Neural progenitor cell (in vitro differentiated cells): Measurements from ENCODE around the gene KCNA10. TPM values are rescaled to one million over a fixed set of nuclear protein-coding genes. Genes with fewer than 3 reads are reported as not detected.

Source experiments
- DNase-seq: peaks from one replicate; pipeline ENCODE4 v3.0.0-alpha.2; 2016; ENCODE audit warnings: low spot score
- H2AFZ ChIP-seq: fragments of 200-600 bp; sonication (generic); replicated peaks from 2 replicates; pipeline ENCODE4 v1.6.1; 2016; ENCODE audit warnings: antibody characterized with exemption
- H3F3A ChIP-seq: fragments of 200-600 bp; sonication (generic); 2 replicates; pipeline ENCODE4 v1.6.1; 2016; ENCODE audit warnings: antibody characterized with exemption, low read depth
- H3K27ac ChIP-seq: fragments of 200-600 bp; sonication (generic); 2 replicates; pipeline ENCODE4 v1.5.1; 2016; ENCODE audit warnings: mild to moderate bottlenecking
- H3K27me3 ChIP-seq: fragments of 200-600 bp; sonication (generic); 2 replicates; pipeline ENCODE4 v1.6.1; 2016; ENCODE audit warnings: mild to moderate bottlenecking, moderate library complexity
- H3K36me3 ChIP-seq: fragments of 200-600 bp; sonication (generic); 2 replicates; pipeline ENCODE4 v1.5.1; 2016
- H3K4me1 ChIP-seq: fragments of 200-600 bp; sonication (generic); 2 replicates; pipeline ENCODE4 v1.6.1; 2016; ENCODE audit warnings: mixed run types
- H3K4me2 ChIP-seq: fragments of 200-600 bp; sonication (generic); 2 replicates; pipeline ENCODE4 v1.6.1; 2016
- H3K4me3 ChIP-seq: fragments of 200-600 bp; sonication (generic); 2 replicates; pipeline ENCODE4 v1.5.1; 2016
- H3K79me2 ChIP-seq: fragments of 200-600 bp; sonication (generic); 2 replicates; pipeline ENCODE4 v1.6.1; 2016; ENCODE audit warnings: low read depth
- H3K9ac ChIP-seq: fragments of 200-600 bp; sonication (generic); 2 replicates; pipeline ENCODE4 v1.6.1; 2016
- H3K9me3 ChIP-seq: fragments of 200-600 bp; sonication (generic); 2 replicates; pipeline ENCODE4 v1.5.1; 2016; ENCODE audit warnings: low read depth
- H4K20me1 ChIP-seq: fragments of 200-600 bp; sonication (generic); 2 replicates; pipeline ENCODE4 v1.6.1; 2016; ENCODE audit warnings: low read depth
- H3K27ac Mint-ChIP-seq: 3 replicates; pipeline ENCODE4 v1.8.0; 2021; ENCODE audit warnings: mixed read lengths
- H3K27me3 Mint-ChIP-seq: 2 replicates; pipeline ENCODE4 v1.8.0; 2022; ENCODE audit warnings: low read depth, mild to moderate bottlenecking, inconsistent platforms, moderate library complexity, mixed read lengths; ENCODE audit not compliant: insufficient read depth
- H3K36me3 Mint-ChIP-seq: 3 replicates; pipeline ENCODE4 v1.8.0; 2021; ENCODE audit warnings: mixed read lengths
- H3K4me1 Mint-ChIP-seq: 3 replicates; pipeline ENCODE4 v1.8.0; 2021; ENCODE audit warnings: mixed read lengths
- H3K4me3 Mint-ChIP-seq: 3 replicates; pipeline ENCODE4 v1.8.0; 2021; ENCODE audit warnings: mild to moderate bottlenecking, moderate library complexity, mixed read lengths
- H3K9me3 Mint-ChIP-seq: 3 replicates; pipeline ENCODE4 v1.8.0; 2020; ENCODE audit warnings: mixed read lengths
- EZH2 ChIP-seq: fragments of 200-600 bp; sonication (generic); IDR thresholded peaks from 2 replicates; pipeline ENCODE4 v1.6.1; 2017; ENCODE audit warnings: antibody characterized with exemption, mild to moderate bottlenecking, moderate library complexity
- EZH2phosphoT487 ChIP-seq: fragments of 200-600 bp; sonication (generic); IDR thresholded peaks from 2 replicates; pipeline ENCODE4 v1.6.1; 2017; ENCODE audit warnings: antibody characterized with exemption
- total RNA-seq: library from RNA; depleted of rRNA; stranded (reverse); fragments of >200 nt; gene quantifications from 2 replicates; pipeline ENCODE4 v1.2.3, GENCODE V29; 2015; ENCODE audit warnings: low replicate concordance
- TF ChIP-seq, protein P1 (sequence below): fragments of 200-600 bp; sonication (generic); IDR thresholded peaks from 2 replicates; pipeline ENCODE4 v1.5.1; 2017; ENCODE audit warnings: antibody characterized with exemption, mild to moderate bottlenecking

KCNA10 gene
- total RNA-seq, 1 donor from 2014 or later, result not detected

DNA sequence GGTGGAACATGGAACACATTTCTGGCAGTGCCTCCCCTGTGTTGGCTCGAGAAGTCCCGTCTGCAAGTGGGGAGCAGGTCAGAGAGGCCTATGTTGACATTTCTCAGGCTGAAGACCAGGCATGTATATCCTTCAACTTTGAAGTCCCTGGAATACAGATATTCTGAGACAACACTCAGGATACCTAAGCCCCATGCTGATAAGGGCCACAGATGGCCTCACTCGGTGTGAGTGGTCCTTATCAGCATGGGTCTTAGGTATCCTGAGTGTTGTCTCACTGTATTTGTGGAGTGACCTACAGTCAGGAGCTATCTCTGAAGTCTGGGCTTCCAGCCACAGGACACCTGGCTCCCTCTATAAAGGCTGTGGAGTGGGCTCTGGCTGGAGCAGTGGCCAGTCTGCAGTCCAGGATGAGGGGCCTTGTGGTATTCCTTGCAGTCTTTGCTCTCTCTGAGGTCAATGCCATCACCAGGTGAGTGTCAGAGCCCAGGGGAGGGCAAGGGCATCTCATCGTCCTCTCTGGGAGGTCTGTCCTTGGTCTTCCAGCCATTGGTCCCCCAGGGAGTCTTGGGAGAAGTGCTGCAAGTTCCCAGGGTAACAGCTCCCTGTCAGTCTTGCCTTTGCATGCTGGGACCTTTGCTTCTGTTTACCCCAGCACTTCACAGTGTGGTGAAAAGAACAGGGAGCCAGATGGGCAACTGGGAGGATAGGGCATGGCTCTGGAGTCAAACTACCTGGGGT is 38.4 kb downstream of the KCNA10 start:
- H3K27ac ChIP-seq, result no peak overlapping the region
- H3K4me2 ChIP-seq, result no peak overlapping the region
- H2AFZ ChIP-seq, result no peak overlapping the region
- H3K27me3 Mint-ChIP-seq, result peaks cover 12% of the 10 kb centered on the region
- no peaks in the 10 kb centered on the region for H3F3A ChIP-seq
- no peaks in the 10 kb centered on the region for H3K79me2 ChIP-seq
- no peak overlapping the region for H3K9ac ChIP-seq
- H3K4me1 Mint-ChIP-seq, result peaks cover 9% of the 10 kb centered on the region
- no peak overlapping the region for H3K4me3 Mint-ChIP-seq
- TF ChIP-seq, protein P1, sequence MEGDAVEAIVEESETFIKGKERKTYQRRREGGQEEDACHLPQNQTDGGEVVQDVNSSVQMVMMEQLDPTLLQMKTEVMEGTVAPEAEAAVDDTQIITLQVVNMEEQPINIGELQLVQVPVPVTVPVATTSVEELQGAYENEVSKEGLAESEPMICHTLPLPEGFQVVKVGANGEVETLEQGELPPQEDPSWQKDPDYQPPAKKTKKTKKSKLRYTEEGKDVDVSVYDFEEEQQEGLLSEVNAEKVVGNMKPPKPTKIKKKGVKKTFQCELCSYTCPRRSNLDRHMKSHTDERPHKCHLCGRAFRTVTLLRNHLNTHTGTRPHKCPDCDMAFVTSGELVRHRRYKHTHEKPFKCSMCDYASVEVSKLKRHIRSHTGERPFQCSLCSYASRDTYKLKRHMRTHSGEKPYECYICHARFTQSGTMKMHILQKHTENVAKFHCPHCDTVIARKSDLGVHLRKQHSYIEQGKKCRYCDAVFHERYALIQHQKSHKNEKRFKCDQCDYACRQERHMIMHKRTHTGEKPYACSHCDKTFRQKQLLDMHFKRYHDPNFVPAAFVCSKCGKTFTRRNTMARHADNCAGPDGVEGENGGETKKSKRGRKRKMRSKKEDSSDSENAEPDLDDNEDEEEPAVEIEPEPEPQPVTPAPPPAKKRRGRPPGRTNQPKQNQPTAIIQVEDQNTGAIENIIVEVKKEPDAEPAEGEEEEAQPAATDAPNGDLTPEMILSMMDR, result no peak
- TF ChIP-seq EZH2phosphoT487, result no peak
- TF ChIP-seq EZH2, result no peak
- no peaks in the 10 kb centered on the region for H3K9me3 ChIP-seq
- H3K4me3 ChIP-seq, result no peak overlapping the region
- no peaks in the 10 kb centered on the region for H3K27me3 ChIP-seq
- no peak overlapping the region for H3K27ac Mint-ChIP-seq
- H3K36me3 ChIP-seq, result no peaks in the 10 kb centered on the region
- H3K9me3 Mint-ChIP-seq, result no peaks in the 10 kb centered on the region
- peaks cover 6% of the 10 kb centered on the region for H3K4me1 ChIP-seq
- no peak for DNase-seq
- no peaks in the 10 kb centered on the region for H3K36me3 Mint-ChIP-seq
- H4K20me1 ChIP-seq, result no peaks in the 10 kb centered on the region

- H3K9ac ChIP-seq, result no peak overlapping the region
- no peaks in the 10 kb centered on the region for H4K20me1 ChIP-seq
- H3K4me3 ChIP-seq, result no peak overlapping the region
- peaks cover 6% of the 10 kb centered on the region for H3K4me1 ChIP-seq
- H3K9me3 ChIP-seq, result no peaks in the 10 kb centered on the region
- H3K36me3 ChIP-seq, result no peaks in the 10 kb centered on the region
- Mint-ChIP-seq H3K4me3 (no peak overlapping the region), H3K27ac (no peak overlapping the region), H3K4me1 (peaks cover 9% of the 10 kb centered on the region), H3K9me3 (no peaks in the 10 kb centered on the region), H3K36me3 (no peaks in the 10 kb centered on the region), H3K27me3 (peaks cover 13% of the 10 kb centered on the region)
- no peaks in the 10 kb centered on the region for H3K79me2 ChIP-seq
- no peak overlapping the region for H3K27ac ChIP-seq
- no peak overlapping the region for H2AFZ ChIP-seq
- H3F3A ChIP-seq, result no peaks in the 10 kb centered on the region
- TF ChIP-seq EZH2phosphoT487, result no peak
- TF ChIP-seq EZH2, result no peak
- TF ChIP-seq, protein P1, result no peak
- no peaks in the 10 kb centered on the region for H3K27me3 ChIP-seq
- no peak overlapping the region for H3K4me2 ChIP-seq
- DNase-seq, result no peak
Observed at GRCh38 chr1:110478886-110479285, 40.1 kb downstream of the KCNA10 start.

DNA sequence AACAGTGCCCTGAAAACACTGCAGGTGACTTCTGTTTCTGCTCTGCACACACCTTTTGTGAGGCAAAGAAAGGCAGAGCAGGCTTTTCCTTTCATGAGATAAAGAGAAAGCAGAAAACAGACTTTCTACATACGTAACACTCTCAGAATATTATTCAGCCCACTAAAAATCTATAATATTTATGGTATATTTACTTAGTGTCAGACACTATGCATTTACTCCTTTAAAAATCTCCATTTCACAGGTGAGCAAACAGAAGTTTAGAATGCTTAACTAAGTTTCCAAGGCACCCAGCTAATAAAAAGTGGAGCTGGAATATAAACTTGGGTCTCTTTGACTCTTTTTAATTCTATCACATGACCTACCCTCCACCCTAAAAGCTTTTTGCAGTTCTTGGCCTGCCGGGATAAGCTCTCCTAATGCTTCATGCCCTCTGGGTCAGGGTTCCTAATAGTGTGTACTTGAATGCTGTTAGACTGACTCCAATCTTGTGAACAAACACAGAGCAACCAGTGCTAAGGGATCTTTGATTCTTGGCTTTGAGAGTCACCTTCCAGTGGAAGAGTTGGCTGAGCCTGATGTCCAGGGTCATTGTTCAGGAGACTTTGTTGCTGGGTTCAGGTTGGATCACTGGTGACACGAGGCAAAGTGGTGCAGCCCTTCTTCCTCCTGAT is 40.9 kb downstream of the KCNA10 start:
- DNase-seq, result no peak
- Histone ChIP-seq H3K27ac (no peak overlapping the region), H3K4me3 (no peak overlapping the region), H3K4me1 (peaks cover 6% of the 10 kb centered on the region), H4K20me1 (no peaks in the 10 kb centered on the region), H2AFZ (no peak overlapping the region), H3K9me3 (no peaks in the 10 kb centered on the region), H3K4me2 (no peak overlapping the region), H3K79me2 (no peaks in the 10 kb centered on the region), H3F3A (no peaks in the 10 kb centered on the region), H3K9ac (no peak overlapping the region), H3K27me3 (no peaks in the 10 kb centered on the region), H3K36me3 (no peaks in the 10 kb centered on the region)
- Mint-ChIP-seq H3K9me3 (no peaks in the 10 kb centered on the region), H3K27ac (no peak overlapping the region), H3K4me3 (no peak overlapping the region), H3K27me3 (peaks cover 14% of the 10 kb centered on the region), H3K4me1 (peaks cover 11% of the 10 kb centered on the region), H3K36me3 (no peaks in the 10 kb centered on the region)
- no peak for TF ChIP-seq EZH2
- TF ChIP-seq, protein P1, result no peak
- TF ChIP-seq EZH2phosphoT487, result no peak
